Upper lobe of right lung (tissue), 1 donor: ENCODE results near the gene EPHB6. TPM values are rescaled to one million over a fixed set of nuclear protein-coding genes. Genes with fewer than 3 reads are reported as not detected.

ENCODE experiments used
- ATAC-seq: fragments of 200-7000 bp; cut with Tn5 transposase; one replicate; pipeline ENCODE4 v1.9.1; 2020; ENCODE audit warnings: mild to moderate bottlenecking, moderate library complexity
- DNase-seq: peaks from one replicate; pipeline ENCODE4 v3.0.0-alpha.2; 2020
- H3K27ac ChIP-seq: fragments of 200-600 bp; one replicate; pipeline ENCODE4 v1.8.0; 2022
- H3K27me3 ChIP-seq: fragments of 200-600 bp; one replicate; pipeline ENCODE4 v1.8.0; 2022; ENCODE audit warnings: mild to moderate bottlenecking
- H3K36me3 ChIP-seq: fragments of 200-600 bp; one replicate; pipeline ENCODE4 v1.8.0; 2022
- H3K4me1 ChIP-seq: fragments of 200-600 bp; one replicate; pipeline ENCODE4 v1.8.0; 2022
- H3K4me3 ChIP-seq: fragments of 200-600 bp; one replicate; pipeline ENCODE4 v1.8.0; 2022; ENCODE audit warnings: mild to moderate bottlenecking
- H3K9me3 ChIP-seq: fragments of 200-600 bp; one replicate; pipeline ENCODE4 v1.8.0; 2022
- CTCF ChIP-seq: fragments of 200-600 bp; IDR thresholded peaks from one replicate; pipeline ENCODE4 v1.8.0; 2022; ENCODE audit warnings: antibody characterized with exemption
- intact Hi-C: fragments of 100-400 bp; cut with DNase I; formaldehyde crosslinking; loops from one replicate; pipeline ENCODE4 v1.11.0; 2022
- total RNA-seq: library from RNA; stranded (reverse); fragmentation: NEBNext Ultra II Directional; extraction: Animal tissue kit (Norgen Biotek cat#: 25700); gene quantifications from one replicate; pipeline ENCODE4 v1.2.1, GENCODE V29; 2021
- donor health status: DM: no; HTN: yes; CAD: no; lungs with severe emphysema.

The EPHB6 gene
- total RNA-seq, 1 donor from 2014 or later = 12.8 TPM

GRCh38 chr7:142894112-142894984 is 39.5 kb downstream of the EPHB6 start:
- DNase-seq = no peak
- no peak for ATAC-seq
- Histone ChIP-seq H3K27me3 (no peaks in the 10 kb centered on the region), H3K4me1 (no peaks in the 10 kb centered on the region), H3K27ac (no peak overlapping the region), H3K36me3 (no peaks in the 10 kb centered on the region), H3K9me3 (no peaks in the 10 kb centered on the region), H3K4me3 (no peak overlapping the region)
- no peak for TF ChIP-seq CTCF
- intact Hi-C loops = no loop called here

- Histone ChIP-seq H3K27me3 (no peaks in the 10 kb centered on the region), H3K36me3 (no peaks in the 10 kb centered on the region), H3K4me3 (no peak overlapping the region), H3K27ac (no peak overlapping the region), H3K4me1 (no peaks in the 10 kb centered on the region), H3K9me3 (no peaks in the 10 kb centered on the region)
- no peak for ATAC-seq
- no peak for DNase-seq
- intact Hi-C loops = no loop called here
- no peak for TF ChIP-seq CTCF
Observed at GRCh38 chr7:142894985-142895593, 40.2 kb downstream of the EPHB6 start.

- DNase-seq (no peak), ATAC-seq (no peak)
- no peaks in the 10 kb centered on the region for H3K9me3 ChIP-seq
- H3K4me3 ChIP-seq = no peak overlapping the region
- TF ChIP-seq CTCF = no peak
- H3K36me3 ChIP-seq = no peaks in the 10 kb centered on the region
- H3K27ac ChIP-seq = no peak overlapping the region
- H3K4me1 ChIP-seq = no peaks in the 10 kb centered on the region
- intact Hi-C loops = no loop called here
- H3K27me3 ChIP-seq = no peaks in the 10 kb centered on the region
Observed at GRCh38 chr7:142896151-142896550, 41.3 kb downstream of the EPHB6 start.

- Histone ChIP-seq H3K9me3 (no peaks in the 10 kb centered on the region), H3K27me3 (no peaks in the 10 kb centered on the region), H3K36me3 (no peaks in the 10 kb centered on the region), H3K27ac (no peak overlapping the region), H3K4me3 (no peak overlapping the region), H3K4me1 (no peaks in the 10 kb centered on the region)
- intact Hi-C loops = no loop called here
- TF ChIP-seq CTCF = no peak
- no peak for ATAC-seq
- no peak for DNase-seq
Observed at GRCh38 chr7:142896741-142897379, 42.0 kb downstream of the EPHB6 start.

GRCh38 chr7:142897691-142898090 is 42.8 kb downstream of the EPHB6 start:
- intact Hi-C loops = no loop called here
- Histone ChIP-seq H3K4me3 (no peak overlapping the region), H3K27ac (no peak overlapping the region), H3K4me1 (no peaks in the 10 kb centered on the region), H3K36me3 (no peaks in the 10 kb centered on the region), H3K27me3 (no peaks in the 10 kb centered on the region), H3K9me3 (no peaks in the 10 kb centered on the region)
- DNase-seq (no peak), ATAC-seq (no peak)
- TF ChIP-seq CTCF = no peak
